A549 (cell line): ENCODE results near the gene NECAB3.

Source experiments
- CBX8 ChIP-seq: fragments of 200-600 bp; sonication (generic); IDR thresholded peaks from 2 replicates; pipeline ENCODE4 v1.6.1; 2016
- CEBPB ChIP-seq, 2 experiments: fragments of >200 bp in 1 of 2; sonication (Bioruptor Twin) in 1 of 2; formaldehyde crosslinking in 1 of 2; IDR thresholded peaks; 2 replicates each; pipeline ENCODE4 v1.6.1; 2012 to 2016
- CHD2 ChIP-seq: fragments of 150-350 bp; IDR thresholded peaks from 2 replicates; pipeline ENCODE4 v1.6.1; 2014; ENCODE audit warnings: low read length; ENCODE audit not compliant: partially characterized antibody
- CHD4 ChIP-seq: fragments of 200-600 bp; sonication (generic); IDR thresholded peaks from 2 replicates; pipeline ENCODE4 v1.6.1; 2016; ENCODE audit warnings: antibody characterized with exemption, mild to moderate bottlenecking, borderline replicate concordance
- EHMT2 ChIP-seq: fragments of 200-600 bp; sonication (generic); IDR thresholded peaks from 2 replicates; pipeline ENCODE4 v1.6.1; 2016; ENCODE audit warnings: antibody characterized with exemption, low read depth, mild to moderate bottlenecking, moderate library complexity
- EP300 ChIP-seq, 2 experiments: fragments of >200 bp; sonication (Bioruptor Twin); formaldehyde crosslinking; IDR thresholded peaks; 2 replicates in 1 of 2; 3 replicates in 1 of 2; pipeline ENCODE4 v1.6.1; 2016 to 2017
- KDM1A ChIP-seq: fragments of 200-600 bp; sonication (generic); IDR thresholded peaks from 2 replicates; pipeline ENCODE4 v1.6.1; 2016; ENCODE audit warnings: low read depth, mild to moderate bottlenecking
- POLR2A ChIP-seq: IDR thresholded peaks from 2 replicates; pipeline ENCODE4 v1.6.1; 2012; ENCODE audit warnings: mild to moderate bottlenecking, low read length
- RFX5 ChIP-seq: fragments of 450-650 bp; IDR thresholded peaks from 2 replicates; pipeline ENCODE4 v1.7.1; 2014; ENCODE audit warnings: antibody characterized with exemption, mild to moderate bottlenecking, moderate library complexity
- ZNF302 ChIP-seq: fragments of 250-450 bp; sonication (Bioruptor Pico); IDR thresholded peaks from 2 replicates; pipeline ENCODE4 v1.9.0; 2021; ENCODE audit warnings: inconsistent platforms, mild to moderate bottlenecking, moderate library complexity
- TF ChIP-seq, protein P1 (sequence below): fragments of >200 bp; sonication (Bioruptor Twin); formaldehyde crosslinking; IDR thresholded peaks from 3 replicates; pipeline ENCODE4 v1.5.1; 2016

DNA sequence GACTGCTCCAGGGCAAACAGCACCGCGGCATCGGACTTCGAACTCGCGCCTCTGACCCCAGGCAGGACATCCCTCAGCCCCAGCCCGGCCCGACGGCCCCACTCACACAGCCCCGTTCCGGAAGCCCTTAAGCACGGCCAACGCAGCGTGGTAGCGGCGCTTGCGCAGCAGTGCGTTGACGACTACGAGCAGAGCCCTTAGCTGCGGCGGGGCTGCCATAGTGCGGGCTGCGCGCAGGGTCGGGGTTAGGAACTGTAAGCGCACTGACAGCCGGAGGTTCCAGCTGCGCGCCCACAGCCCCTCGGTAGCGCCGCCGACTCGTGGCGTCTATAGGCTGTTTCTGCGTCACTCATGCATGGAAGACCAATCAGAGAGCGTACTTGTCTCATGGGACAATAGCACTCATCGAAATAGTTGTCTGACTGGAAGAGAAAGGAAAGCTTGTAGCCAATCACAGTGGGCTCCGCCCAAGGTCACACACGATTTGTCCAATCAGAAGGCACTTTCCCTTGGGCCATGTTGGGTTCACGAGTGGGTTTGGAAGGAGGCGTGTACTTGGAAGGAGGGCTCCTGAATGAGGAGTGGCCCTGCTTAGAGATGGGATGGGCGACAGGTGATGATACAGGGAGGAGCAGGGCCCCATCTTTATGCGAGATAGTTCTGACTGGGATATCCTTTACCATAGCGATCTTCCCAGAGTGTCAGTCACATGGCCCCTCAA, 45.9 kb upstream of the NECAB3 start, which contains the start of gene PXMP4:
- no peak for TF ChIP-seq CBX8
- TF ChIP-seq, protein P1, sequence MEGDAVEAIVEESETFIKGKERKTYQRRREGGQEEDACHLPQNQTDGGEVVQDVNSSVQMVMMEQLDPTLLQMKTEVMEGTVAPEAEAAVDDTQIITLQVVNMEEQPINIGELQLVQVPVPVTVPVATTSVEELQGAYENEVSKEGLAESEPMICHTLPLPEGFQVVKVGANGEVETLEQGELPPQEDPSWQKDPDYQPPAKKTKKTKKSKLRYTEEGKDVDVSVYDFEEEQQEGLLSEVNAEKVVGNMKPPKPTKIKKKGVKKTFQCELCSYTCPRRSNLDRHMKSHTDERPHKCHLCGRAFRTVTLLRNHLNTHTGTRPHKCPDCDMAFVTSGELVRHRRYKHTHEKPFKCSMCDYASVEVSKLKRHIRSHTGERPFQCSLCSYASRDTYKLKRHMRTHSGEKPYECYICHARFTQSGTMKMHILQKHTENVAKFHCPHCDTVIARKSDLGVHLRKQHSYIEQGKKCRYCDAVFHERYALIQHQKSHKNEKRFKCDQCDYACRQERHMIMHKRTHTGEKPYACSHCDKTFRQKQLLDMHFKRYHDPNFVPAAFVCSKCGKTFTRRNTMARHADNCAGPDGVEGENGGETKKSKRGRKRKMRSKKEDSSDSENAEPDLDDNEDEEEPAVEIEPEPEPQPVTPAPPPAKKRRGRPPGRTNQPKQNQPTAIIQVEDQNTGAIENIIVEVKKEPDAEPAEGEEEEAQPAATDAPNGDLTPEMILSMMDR = no peak
- TF ChIP-seq EP300 (IDR thresholded peaks at IDR 0.05) = no peak
- peak; percentile 76 for TF ChIP-seq RFX5
- TF ChIP-seq CHD4 = no peak
- no peak for TF ChIP-seq CEBPB (IDR thresholded peaks at IDR 0.05)
- peak; percentile 11 for TF ChIP-seq CHD2
- TF ChIP-seq KDM1A = no peak
- peak; percentile 24 for TF ChIP-seq POLR2A
- no peak for TF ChIP-seq EHMT2
- TF ChIP-seq ZNF302 (CRISPR knock-in tag) = no peak
